Stimulated activated CD8-positive, alpha-beta memory T cell treated with anti-CD3 and anti-CD28 coated beads, Interleukin-7, amount 100 ng/mL, for 24 hours (primary cell): ENCODE data around the gene PTPRN2.

Experiments
- DNase-seq: peaks from one replicate; pipeline ENCODE4 v3.0.0-alpha.2; 2020; ENCODE audit warnings: low read depth

The PTPRN2 gene

GRCh38 chr7:157526005-157526912, 1061.4 kb downstream of the PTPRN2 start:
- DNase-seq, result no peak

GRCh38 chr7:157525491-157525915, 1062.1 kb downstream of the PTPRN2 start:
- no peak for DNase-seq

- DNase-seq, result no peak
Observed at GRCh38 chr7:157524731-157525130, 1062.9 kb downstream of the PTPRN2 start.

- no peak for DNase-seq
Observed at GRCh38 chr7:157523766-157524421, 1063.7 kb downstream of the PTPRN2 start.

- no peak for DNase-seq
Observed at GRCh38 chr7:157523371-157523765, 1064.3 kb downstream of the PTPRN2 start.

- DNase-seq, result no peak
Observed at GRCh38 chr7:157522954-157523353, 1064.7 kb downstream of the PTPRN2 start.

GRCh38 chr7:157522189-157522588, 1065.4 kb downstream of the PTPRN2 start:
- DNase-seq, result no peak

- no peak for DNase-seq
Observed at GRCh38 chr7:157521752-157522151, 1065.9 kb downstream of the PTPRN2 start.

- DNase-seq, result no peak
Observed at GRCh38 chr7:157521061-157521731, 1066.4 kb downstream of the PTPRN2 start.

- no peak for DNase-seq
Observed at GRCh38 chr7:157520249-157520648, 1067.4 kb downstream of the PTPRN2 start.

- DNase-seq, result no peak
Observed at GRCh38 chr7:157519798-157520244, 1067.8 kb downstream of the PTPRN2 start.

- no peak for DNase-seq
Observed at GRCh38 chr7:157519246-157519645, 1068.4 kb downstream of the PTPRN2 start.

- DNase-seq, result no peak
Observed at GRCh38 chr7:157518514-157519175, 1069.0 kb downstream of the PTPRN2 start.

- no peak for DNase-seq
Observed at GRCh38 chr7:157517782-157518513, 1069.7 kb downstream of the PTPRN2 start.

- no peak for DNase-seq
Observed at GRCh38 chr7:157516911-157517781, 1070.5 kb downstream of the PTPRN2 start.

GRCh38 chr7:157516311-157516710, 1071.3 kb downstream of the PTPRN2 start:
- no peak for DNase-seq

GRCh38 chr7:157515342-157516041, 1072.1 kb downstream of the PTPRN2 start:
- DNase-seq, result no peak

- no peak for DNase-seq
Observed at GRCh38 chr7:157514746-157515145, 1072.9 kb downstream of the PTPRN2 start.

GRCh38 chr7:157514306-157514705, 1073.3 kb downstream of the PTPRN2 start:
- no peak for DNase-seq

- DNase-seq, result no peak
Observed at GRCh38 chr7:157513682-157514081, 1073.9 kb downstream of the PTPRN2 start.
